Measurements from ENCODE around the gene DLG2. TPM values are rescaled to one million over a fixed set of nuclear protein-coding genes. Genes with fewer than 3 reads are reported as not detected.

The DLG2 gene
- total and polyA plus RNA-seq, 2 of the 8 experiments (the other 6 are each of a cell fraction or from before 2014, with no cell fraction given): 1.7 to 14.3 TPM

DNA sequence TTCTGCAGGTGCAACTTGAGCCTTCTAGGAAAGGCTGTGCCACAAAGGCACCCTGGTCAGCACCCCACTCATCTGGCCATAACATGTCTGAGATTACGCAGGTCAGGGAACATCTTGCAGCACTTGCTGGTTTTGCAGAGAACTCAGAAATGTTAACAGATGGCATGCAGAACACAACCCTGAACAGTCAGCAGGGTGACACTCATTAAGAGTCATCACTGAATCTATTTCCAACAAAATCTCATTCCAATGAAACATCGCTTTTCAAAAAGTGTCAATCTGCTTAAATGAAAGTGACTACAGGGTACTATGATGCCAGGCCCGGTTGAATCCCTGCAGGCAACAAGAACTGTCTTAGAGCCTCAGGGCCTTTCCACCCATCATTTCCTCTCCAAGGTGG, 1971.2 kb downstream of the DLG2 start:
- no peak overlapping the region for H2BK120ac ChIP-seq (replicated peaks; ENCODE audit: low read depth, low read length)
- no peaks in the 10 kb centered on the region for H3K9me3 ChIP-seq (ENCODE audit: insufficient read depth in 2 of 2, low read depth in 1 of 2, low read length in 1 of 2)
- H3K4me2 ChIP-seq (ENCODE audit: insufficient read depth in 1 of 2, low read depth in 2 of 2, low read length in 2 of 2): no peak overlapping the region
- H2AK5ac ChIP-seq (ENCODE audit: low read depth, low read length): no peak overlapping the region; the same call in 1 of the 2 replicates
- no peak overlapping the region for H2BK5ac ChIP-seq (ENCODE audit: low read depth, low read length)
- H3K36me3 ChIP-seq (ENCODE audit: control insufficient read depth in 2 of 4, insufficient read depth in 4 of 4, low read length in 3 of 4): no peaks in the 10 kb centered on the region
- DNase-seq (ENCODE audit: low read depth in 1 of 2, low spot score in 2 of 2): no peak
- ChIA-PET POLR2A (ENCODE audit: partially characterized antibody) (no interaction called here), CTCF (ENCODE audit: partially characterized antibody) (no interaction called here)
- H3K23ac ChIP-seq (ENCODE audit: insufficient read length): no peak overlapping the region
- H2BK20ac ChIP-seq (ENCODE audit: low read length): no peak overlapping the region
- H4K8ac ChIP-seq (ENCODE audit: extremely low read depth, insufficient read depth, low read length): no peak overlapping the region
- no peak overlapping the region for H2AFZ ChIP-seq (ENCODE audit: low read length)
- no peak overlapping the region for H3K4me3 ChIP-seq (ENCODE audit: extremely low read depth in 1 of 4, insufficient read depth in 2 of 4, low read depth in 3 of 4, low read length in 4 of 4)
- no peak overlapping the region for H3K14ac ChIP-seq (ENCODE audit: insufficient read length)
- no peak overlapping the region for H3K9ac ChIP-seq (replicated peaks in 1 of 4; ENCODE audit: extremely low read depth in 1 of 4, low read depth in 3 of 4, low read length in 3 of 4)
- no peak overlapping the region for H3K27ac ChIP-seq (ENCODE audit: low read depth, low read length)
- no peaks in the 10 kb centered on the region for H3K27me3 ChIP-seq (replicated peaks in 1 of 4; ENCODE audit: control insufficient read depth in 3 of 4, extremely low read depth in 1 of 4, insufficient read depth in 3 of 4, low read length in 3 of 4)
- H3K56ac ChIP-seq (replicated peaks; ENCODE audit: insufficient read length, low read depth, low read length): no peak overlapping the region
- H3K23me2 ChIP-seq (ENCODE audit: low read depth, low read length): no peaks in the 10 kb centered on the region
- FAIRE-seq: no peak
- H4K91ac ChIP-seq (replicated peaks; ENCODE audit: insufficient read length, low read length): no peak overlapping the region
- TF ChIP-seq MAX (IDR thresholded peaks at IDR 0.05) (no peak), ZNF274 (IDR thresholded peaks at IDR 0.05; ENCODE audit: borderline replicate concordance, extremely low read depth, low read length) (no peak), SIN3A (conservative IDR thresholded peaks at IDR 0.05 in 1 of 2, IDR thresholded peaks at IDR 0.05 in 1 of 2; ENCODE audit: low read depth in 1 of 2, low read length in 2 of 2) (no peak), RFX5 (IDR thresholded peaks at IDR 0.05; ENCODE audit: borderline replicate concordance, low read depth, low read length) (no peak), PHF8 (conservative IDR thresholded peaks at IDR 0.05; ENCODE audit: low read depth, low read length) (no peak), CBX5 (IDR thresholded peaks at IDR 0.05; ENCODE audit: low read depth, low read length) (no peak), EP300 (IDR thresholded peaks at IDR 0.05; ENCODE audit: borderline replicate concordance in 1 of 2, low read depth in 2 of 2, low read length in 2 of 2) (no peak), CHD1 (IDR thresholded peaks at IDR 0.05; ENCODE audit: low read depth, low read length) (no peak), TCF12 (IDR thresholded peaks at IDR 0.05; ENCODE audit: low read depth, low read length) (no peak)
- TF ChIP-seq, protein P1, sequence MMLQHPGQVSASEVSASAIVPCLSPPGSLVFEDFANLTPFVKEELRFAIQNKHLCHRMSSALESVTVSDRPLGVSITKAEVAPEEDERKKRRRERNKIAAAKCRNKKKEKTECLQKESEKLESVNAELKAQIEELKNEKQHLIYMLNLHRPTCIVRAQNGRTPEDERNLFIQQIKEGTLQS (IDR thresholded peaks at IDR 0.05; ENCODE audit: insufficient read depth, low read depth, low read length): no peak
- no peaks in the 10 kb centered on the region for H3K79me1 ChIP-seq (ENCODE audit: low read depth, low read length)
- 91% methylated on average over 3 of the region's 3 CpGs; no CpG with 5 or more reads in 1 of the 2 experiments for WGBS, 2 experiments (ENCODE audit: extremely low coverage in 1 of 2, insufficient coverage in 1 of 2, insufficient read length in 1 of 2, insufficient replicate concordance in 2 of 2, low coverage in 1 of 2, low lambda C conversion rate in 2 of 2, missing lambda C conversion rate in 1 of 2)
- H3K4me1 ChIP-seq (replicated peaks in 1 of 4; ENCODE audit: control insufficient read depth in 3 of 4, insufficient read depth in 4 of 4, low read length in 3 of 4): no peaks in the 10 kb centered on the region
- H4K20me1 ChIP-seq (replicated peaks in 1 of 2; ENCODE audit: control insufficient read depth in 1 of 2, insufficient read depth in 2 of 2, low read length in 2 of 2): no peaks in the 10 kb centered on the region
- no peak overlapping the region for H4K5ac ChIP-seq (ENCODE audit: insufficient read length, low read depth, low read length)
- H3K4ac ChIP-seq (replicated peaks; ENCODE audit: insufficient read length, low read depth, low read length): no peak overlapping the region
- H3K79me2 ChIP-seq (ENCODE audit: control insufficient read depth in 1 of 2, insufficient read depth in 2 of 2, low read length in 2 of 2): no peaks in the 10 kb centered on the region
- H2BK12ac ChIP-seq (ENCODE audit: low read depth, low read length): no peak overlapping the region
- no peak overlapping the region for H2BK15ac ChIP-seq (ENCODE audit: low read length)
- H3K18ac ChIP-seq (ENCODE audit: extremely low read depth, low read length): no peak overlapping the region
